ENCODE data around the gene KIF19. TPM values are rescaled to one million over a fixed set of nuclear protein-coding genes. Genes with fewer than 3 reads are reported as not detected.
"Not testable (repeated sequence)": the region's sequence is repeated elsewhere in the genome, so short reads cannot be mapped to it uniquely, and the experiment has no call there.

Gene KIF19
- 1 to 10 TPM in 1 of 3 donors, under 1 TPM in 2; 0.38 to 1.7 (median 0.90) TPM for polyA plus RNA-seq

GRCh38 chr17:74325743-74326379 is at the start of gene KIF19:
Gene KIF19 (plus strand): TSS chr17:74326226. CDS start chr17:74326350, 124 bp downstream.
- no peak within 1 kb of the TSS for H3K27ac ChIP-seq (ENCODE audit: low read depth, low read length)
- WGBS, 3 donors: 4 to 9% (median 5%) methylated on average over 33 to 73 of the region's 73 CpGs

DNA sequence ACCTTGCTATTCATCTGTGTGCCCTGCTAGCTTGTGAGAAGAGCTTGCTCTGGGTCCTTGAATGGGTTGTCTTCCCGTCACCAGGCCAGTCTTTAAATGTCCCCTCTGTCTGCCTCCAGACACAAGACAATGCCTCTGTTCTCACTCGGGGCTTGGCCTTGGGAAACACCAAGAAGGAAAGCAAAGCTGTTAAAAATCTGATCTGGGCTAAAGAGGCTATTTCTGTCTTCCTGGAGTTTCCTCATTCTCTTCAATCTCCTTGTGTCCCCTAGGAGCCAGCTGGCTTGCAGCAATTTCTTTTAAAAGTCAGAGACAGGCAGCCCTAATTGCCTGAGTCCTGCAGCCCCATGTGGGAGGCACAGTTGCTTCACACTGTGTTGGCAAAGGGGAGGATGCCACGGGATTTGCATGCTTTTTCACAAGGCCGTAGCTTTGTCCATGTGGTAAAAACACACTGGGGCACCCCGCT is 49.5 kb upstream of the KIF19 start:
- no peak overlapping the region for H3K27ac ChIP-seq (ENCODE audit: low read depth, low read length)
- 40 to 50% (median 40%) methylated on average over 5 of the region's 5 CpGs for WGBS, 3 donors

- WGBS, 3 donors: 50 to 100% (median 92%) methylated on average over 1 of the region's 1 CpG
- H3K27ac ChIP-seq (ENCODE audit: low read depth, low read length): no peak overlapping the region
Measured at GRCh38 chr17:74277935-74278334, 48.1 kb upstream of the KIF19 start.

- WGBS, 3 donors: 89 to 96% (median 96%) methylated on average over 7 of the region's 7 CpGs
- H3K27ac ChIP-seq (ENCODE audit: low read depth, low read length): not testable (repeated sequence)
Measured at GRCh38 chr17:74279617-74280016, 46.4 kb upstream of the KIF19 start.

DNA sequence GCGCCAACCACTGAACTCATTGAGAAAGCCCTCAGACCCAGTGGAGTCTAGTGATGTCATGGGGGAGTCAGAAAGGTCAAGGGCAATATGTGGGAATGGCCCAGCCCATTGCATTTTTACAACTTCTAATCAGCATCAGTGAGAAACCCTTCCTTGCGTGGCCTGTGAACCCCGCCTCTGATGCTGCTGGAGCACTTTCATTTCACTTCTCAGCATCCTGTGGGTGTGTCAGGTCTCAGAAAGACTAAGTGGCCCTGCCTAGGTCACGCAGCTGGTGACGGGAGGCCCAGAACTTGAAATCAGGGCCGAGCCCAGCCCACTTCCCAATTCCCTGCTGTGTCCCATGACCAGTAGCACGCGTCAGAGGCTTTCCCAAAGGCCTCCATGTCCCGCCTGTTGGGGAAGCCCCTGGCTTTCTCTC is 45.9 kb upstream of the KIF19 start:
- WGBS, 3 donors: 67 to 81% (median 73%) methylated on average over 9 of the region's 9 CpGs
- no peak overlapping the region for H3K27ac ChIP-seq (ENCODE audit: low read depth, low read length)

- no peak overlapping the region for H3K27ac ChIP-seq (ENCODE audit: low read depth, low read length)
- 85 to 96% (median 93%) methylated on average over 20 of the region's 20 CpGs for WGBS, 3 donors
Measured at GRCh38 chr17:74281799-74282198, 44.2 kb upstream of the KIF19 start.

DNA sequence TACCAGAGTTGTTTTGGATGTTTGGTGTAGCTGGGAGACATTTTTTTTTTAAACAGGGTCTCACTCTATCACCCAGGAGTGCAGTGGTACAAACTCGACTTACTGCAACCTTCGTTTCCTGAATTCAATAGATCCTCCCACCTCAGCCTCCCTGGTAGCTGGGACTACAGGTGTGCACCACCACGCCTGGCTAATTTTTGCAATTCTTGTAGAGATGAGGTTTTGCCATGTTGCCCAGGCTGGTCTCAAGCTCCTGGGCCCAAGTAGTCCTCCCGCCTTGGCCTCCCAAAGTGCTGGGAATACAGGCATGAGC is 43.8 kb upstream of the KIF19 start:
- H3K27ac ChIP-seq (ENCODE audit: low read depth, low read length): not testable (repeated sequence)
- WGBS, 3 donors: 83 to 90% (median 88%) methylated on average over 4 of the region's 4 CpGs

DNA sequence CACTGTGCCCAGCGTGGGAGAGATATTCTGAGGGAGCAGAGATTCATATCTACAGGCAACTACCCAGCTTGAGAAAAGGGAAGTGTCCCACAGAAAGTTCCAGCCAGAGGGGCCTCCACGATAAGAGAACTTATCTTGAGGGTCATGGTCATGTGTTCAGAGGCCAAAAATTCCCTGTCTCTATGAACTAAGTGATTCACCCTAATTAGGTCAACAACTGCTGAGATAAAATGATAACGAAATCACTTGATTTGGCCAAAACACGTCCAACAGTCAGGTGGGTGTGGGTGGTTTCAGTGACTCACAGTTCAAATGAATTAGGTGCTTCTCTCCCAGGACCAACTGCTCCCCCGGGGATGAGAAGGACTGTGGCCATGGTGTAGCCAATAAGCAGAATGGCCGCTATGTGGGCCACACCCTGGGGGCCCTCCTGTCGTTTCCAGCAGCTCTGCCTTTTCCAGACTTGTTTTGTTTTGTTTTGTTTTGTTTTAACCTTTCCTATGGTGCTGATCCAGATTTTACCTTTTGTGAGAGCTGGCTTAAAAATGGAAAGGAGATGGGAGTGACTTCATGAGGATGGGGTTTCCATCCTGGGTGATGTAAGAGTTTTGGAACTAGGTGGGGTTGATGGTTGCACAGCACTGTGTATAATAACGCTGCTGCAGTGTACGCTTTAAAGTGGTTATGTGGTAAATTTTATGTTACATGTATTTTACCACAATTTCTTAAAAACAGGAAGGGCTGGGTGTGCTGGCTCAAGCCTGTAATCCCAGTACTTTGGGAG is 43.2 kb upstream of the KIF19 start:
- no peak overlapping the region for H3K27ac ChIP-seq (ENCODE audit: low read depth, low read length)
- WGBS, 3 donors: 34 to 61% (median 46%) methylated on average over 9 of the region's 9 CpGs

DNA sequence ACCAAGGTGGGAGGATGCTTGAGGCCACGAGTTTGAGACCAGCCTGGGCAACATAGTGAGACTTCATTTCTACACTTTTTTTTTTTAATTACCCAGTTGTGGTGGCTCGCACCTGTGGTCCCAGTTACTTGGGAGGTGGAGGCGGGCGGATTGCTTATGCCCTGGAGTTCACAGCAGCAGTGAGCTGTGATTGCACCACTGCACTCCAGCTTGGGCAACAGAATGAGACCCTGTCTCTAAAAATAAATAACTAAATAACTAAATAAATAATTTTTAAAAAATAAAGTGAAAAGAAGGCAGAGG is 42.7 kb upstream of the KIF19 start:
- 75 to 81% (median 80%) methylated on average over 4 of the region's 4 CpGs for WGBS, 3 donors

GRCh38 chr17:74287031-74287602 is 38.9 kb upstream of the KIF19 start:
- 83 to 90% (median 90%) methylated on average over 14 of the region's 14 CpGs for WGBS, 3 donors
- no peak overlapping the region for H3K27ac ChIP-seq (ENCODE audit: low read depth, low read length)

More for the DNA sequence above, 42.7 kb upstream of the KIF19 start:
- H3K27ac ChIP-seq (ENCODE audit: low read depth, low read length): no peak overlapping the region

DNA sequence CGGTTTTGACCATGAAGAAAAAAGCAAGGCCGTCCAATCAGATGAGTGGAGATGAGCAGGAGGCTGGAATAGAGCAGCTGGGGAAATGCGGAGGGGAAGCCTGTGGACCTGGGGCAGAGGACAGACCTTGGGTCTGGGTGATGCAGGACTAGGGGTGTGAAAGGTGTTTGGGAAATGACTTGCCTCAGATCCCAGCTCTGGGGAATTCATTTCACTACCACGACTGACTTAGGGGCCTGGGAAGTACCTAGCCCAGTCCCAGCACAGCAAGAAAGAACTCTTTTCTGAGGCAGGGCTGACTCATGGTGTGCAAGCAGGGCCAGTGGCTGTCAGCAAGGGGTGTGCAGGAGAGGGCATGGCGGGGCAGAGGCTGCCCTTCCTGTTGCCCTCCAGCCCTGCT is 37.2 kb upstream of the KIF19 start:
- H3K27ac ChIP-seq (ENCODE audit: low read depth, low read length): no peak overlapping the region
- WGBS, 3 donors: 58 to 78% (median 74%) methylated on average over 5 of the region's 5 CpGs

GRCh38 chr17:74289688-74290087 is 36.3 kb upstream of the KIF19 start:
- WGBS, 3 donors: 57 to 71% (median 68%) methylated on average over 11 of the region's 11 CpGs

DNA sequence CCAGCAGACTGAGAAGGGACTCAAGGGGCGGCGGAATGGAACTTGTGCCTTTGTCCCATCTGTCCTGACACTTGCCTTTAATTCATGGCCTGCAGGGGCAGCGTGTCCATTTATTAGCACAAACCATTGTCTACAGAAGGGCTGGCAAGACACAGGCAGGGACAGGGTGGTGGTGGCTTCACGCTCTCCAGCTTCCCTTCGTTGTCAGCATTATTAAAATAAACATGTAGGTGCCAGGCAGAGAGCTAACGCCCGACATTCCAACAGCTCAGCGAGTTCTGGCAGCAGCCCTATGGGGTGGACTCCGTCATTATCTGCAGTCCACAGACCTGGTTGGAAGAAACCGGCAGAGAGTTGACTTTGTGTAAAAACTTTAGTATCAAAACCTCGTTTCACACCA is 35.7 kb upstream of the KIF19 start:
- WGBS, 3 donors: 67 to 76% (median 75%) methylated on average over 11 of the region's 11 CpGs
- no peak overlapping the region for H3K27ac ChIP-seq (ENCODE audit: low read depth, low read length)

More at GRCh38 chr17:74289688-74290087, 36.3 kb upstream of the KIF19 start:
- no peak overlapping the region for H3K27ac ChIP-seq (ENCODE audit: low read depth, low read length)

- H3K27ac ChIP-seq (ENCODE audit: low read depth, low read length): no peak overlapping the region
- 91 to 97% (median 96%) methylated on average over 8 to 10 of the region's 10 CpGs for WGBS, 3 donors
Measured at GRCh38 chr17:74292495-74292894, 33.5 kb upstream of the KIF19 start.

- no peak overlapping the region for H3K27ac ChIP-seq (ENCODE audit: low read depth, low read length)
- 55 to 73% (median 70%) methylated on average over 10 of the region's 10 CpGs for WGBS, 3 donors
Measured at GRCh38 chr17:74295625-74296547, 30.1 kb upstream of the KIF19 start.

DNA sequence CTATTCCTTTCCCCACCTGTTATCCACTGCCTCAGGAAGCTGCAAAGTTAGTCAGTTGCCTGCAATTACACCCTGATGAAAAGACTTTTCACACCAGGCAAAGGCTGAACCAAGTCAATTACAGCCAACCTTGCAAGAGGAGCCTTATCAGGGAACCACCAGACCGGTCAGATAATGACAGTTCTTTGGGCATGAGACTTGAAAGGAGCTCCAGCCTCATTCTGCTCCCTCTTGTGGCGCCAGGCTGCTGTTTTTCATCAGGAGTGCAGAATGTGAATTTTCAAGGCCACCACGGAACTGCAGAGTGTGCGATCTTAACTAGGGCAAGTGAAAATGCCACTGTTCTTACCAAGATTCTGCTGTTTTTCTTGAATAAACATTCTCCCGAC is 29.5 kb upstream of the KIF19 start:
- H3K27ac ChIP-seq (ENCODE audit: low read depth, low read length): no peak overlapping the region
- WGBS, 3 donors: 2 to 8% (median 5%) methylated on average over 5 of the region's 5 CpGs

DNA sequence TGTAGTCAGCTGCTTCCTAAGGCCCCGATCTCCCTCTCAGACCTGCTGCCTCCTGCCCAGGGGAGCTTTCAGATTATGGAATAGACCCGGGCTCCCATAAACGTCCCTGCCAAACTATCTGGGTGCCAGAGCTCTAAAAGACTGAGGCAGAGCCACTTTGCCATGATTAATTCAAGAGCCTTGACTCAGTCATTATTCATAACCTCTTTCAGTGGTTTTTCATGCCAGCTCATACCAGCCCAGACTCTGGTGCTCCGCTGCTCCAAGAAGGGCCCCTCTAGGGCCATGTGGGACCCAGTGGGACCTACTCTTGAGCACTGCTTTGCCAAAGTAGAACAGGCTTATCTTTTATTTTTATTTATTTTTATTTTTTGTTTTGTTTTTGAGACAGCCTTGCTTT is 28.1 kb upstream of the KIF19 start:
- 73 to 76% (median 75%) methylated on average over 4 of the region's 4 CpGs for WGBS, 3 donors
- no peak overlapping the region for H3K27ac ChIP-seq (ENCODE audit: low read depth, low read length)

DNA sequence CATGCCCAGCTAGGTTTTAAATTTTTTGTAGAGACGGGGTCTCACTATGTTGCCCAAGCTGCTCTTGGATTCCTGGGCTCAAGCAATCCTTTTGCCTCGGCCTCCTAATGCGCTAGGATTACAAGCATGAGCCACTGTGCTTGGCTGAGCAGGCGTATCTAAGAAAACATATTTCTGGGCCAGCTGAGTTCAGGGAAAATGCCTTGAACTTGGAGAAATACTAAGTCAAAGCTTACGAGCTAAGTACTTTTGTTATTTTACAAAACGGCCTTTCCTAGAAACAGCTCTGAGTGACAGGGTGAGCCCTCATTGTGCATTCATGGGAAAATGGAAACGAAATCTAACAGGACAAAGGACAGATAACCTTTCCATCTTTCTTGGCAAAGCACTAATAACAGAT is 27.2 kb upstream of the KIF19 start:
- WGBS, 3 donors: 74 to 79% (median 76%) methylated on average over 7 of the region's 7 CpGs
- H3K27ac ChIP-seq (ENCODE audit: low read depth, low read length): no peak overlapping the region

Data from adipose tissue (tissue), 3 donors.